ENCODE results near the gene BCLAF3.

The BCLAF3 gene

DNA sequence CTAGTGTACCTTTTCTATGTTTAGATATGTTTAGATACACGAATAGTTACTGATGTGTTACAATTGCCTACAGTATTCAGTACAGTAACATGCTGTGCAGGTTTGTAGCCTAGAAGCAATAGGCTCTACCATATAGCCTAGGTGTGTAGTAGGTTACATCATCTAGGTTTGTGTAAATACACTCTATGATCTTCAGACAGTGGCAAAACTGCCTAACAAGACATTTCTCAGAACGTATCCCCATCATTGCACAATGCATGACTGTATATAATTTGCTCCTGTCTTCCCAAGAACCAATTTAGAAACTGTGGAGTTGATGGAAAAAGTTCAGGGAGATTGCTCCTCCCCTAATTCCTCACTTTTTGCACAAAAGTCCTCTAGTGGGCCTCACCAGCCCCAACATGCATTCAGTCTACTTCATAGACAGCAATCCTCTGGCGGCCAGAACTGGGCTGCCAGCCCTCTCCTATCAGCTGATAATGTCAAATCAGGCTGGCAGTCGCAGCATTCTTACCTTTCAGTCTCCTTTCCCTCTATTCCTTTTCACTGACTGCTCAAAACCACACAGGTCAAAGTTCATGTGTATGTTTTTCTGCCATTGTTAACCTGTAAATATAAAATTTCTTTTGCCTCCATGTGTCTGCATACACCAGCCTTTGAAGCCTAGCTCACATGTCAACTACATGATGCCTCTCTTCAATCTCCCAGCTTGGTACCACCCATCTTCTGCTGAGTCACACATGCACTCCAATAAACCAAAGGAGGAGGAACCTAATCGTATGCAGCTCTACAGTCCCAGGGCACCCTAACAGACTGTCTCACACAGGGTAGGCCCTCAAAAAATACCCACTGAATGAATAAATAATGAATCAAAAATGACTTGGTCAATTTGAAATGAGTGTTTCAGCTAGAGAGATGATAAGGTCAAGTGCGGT, 32.0 kb downstream of the BCLAF3 start:
- DNase-seq (ENCODE audit: low read depth) = no peak
- TF ChIP-seq, protein P1, sequence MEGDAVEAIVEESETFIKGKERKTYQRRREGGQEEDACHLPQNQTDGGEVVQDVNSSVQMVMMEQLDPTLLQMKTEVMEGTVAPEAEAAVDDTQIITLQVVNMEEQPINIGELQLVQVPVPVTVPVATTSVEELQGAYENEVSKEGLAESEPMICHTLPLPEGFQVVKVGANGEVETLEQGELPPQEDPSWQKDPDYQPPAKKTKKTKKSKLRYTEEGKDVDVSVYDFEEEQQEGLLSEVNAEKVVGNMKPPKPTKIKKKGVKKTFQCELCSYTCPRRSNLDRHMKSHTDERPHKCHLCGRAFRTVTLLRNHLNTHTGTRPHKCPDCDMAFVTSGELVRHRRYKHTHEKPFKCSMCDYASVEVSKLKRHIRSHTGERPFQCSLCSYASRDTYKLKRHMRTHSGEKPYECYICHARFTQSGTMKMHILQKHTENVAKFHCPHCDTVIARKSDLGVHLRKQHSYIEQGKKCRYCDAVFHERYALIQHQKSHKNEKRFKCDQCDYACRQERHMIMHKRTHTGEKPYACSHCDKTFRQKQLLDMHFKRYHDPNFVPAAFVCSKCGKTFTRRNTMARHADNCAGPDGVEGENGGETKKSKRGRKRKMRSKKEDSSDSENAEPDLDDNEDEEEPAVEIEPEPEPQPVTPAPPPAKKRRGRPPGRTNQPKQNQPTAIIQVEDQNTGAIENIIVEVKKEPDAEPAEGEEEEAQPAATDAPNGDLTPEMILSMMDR (IDR thresholded peaks at IDR 0.05; ENCODE audit: insufficient read depth, low read depth, low read length, missing control alignments) = no peak
- no peak overlapping the region for H3K4me3 ChIP-seq (ENCODE audit: low read depth, low read length)

DNA sequence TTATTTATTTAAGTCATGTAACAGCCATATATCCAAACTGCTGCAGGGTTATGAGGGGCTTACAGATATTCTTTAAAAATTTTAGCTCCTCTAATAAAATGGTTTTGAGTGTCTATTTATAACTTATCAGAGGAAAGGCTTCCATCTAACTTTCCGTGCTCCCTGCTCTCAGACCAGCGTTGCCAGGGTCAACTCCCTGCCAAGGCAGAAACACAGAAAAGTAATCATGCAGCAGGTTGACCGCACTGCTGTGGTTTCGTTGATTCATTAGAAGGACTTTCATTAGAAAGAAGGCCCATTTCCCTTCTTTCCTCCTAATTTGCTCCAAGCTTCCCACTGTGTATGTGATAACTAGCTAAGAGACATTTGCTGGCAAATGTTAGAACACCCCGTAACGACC, 33.9 kb downstream of the BCLAF3 start:
- TF ChIP-seq, protein P1 (IDR thresholded peaks at IDR 0.05; ENCODE audit: insufficient read depth, low read depth, low read length, missing control alignments) = no peak
- no peak overlapping the region for H3K4me3 ChIP-seq (ENCODE audit: low read depth, low read length)
- DNase-seq (ENCODE audit: low read depth) = no peak

DNA sequence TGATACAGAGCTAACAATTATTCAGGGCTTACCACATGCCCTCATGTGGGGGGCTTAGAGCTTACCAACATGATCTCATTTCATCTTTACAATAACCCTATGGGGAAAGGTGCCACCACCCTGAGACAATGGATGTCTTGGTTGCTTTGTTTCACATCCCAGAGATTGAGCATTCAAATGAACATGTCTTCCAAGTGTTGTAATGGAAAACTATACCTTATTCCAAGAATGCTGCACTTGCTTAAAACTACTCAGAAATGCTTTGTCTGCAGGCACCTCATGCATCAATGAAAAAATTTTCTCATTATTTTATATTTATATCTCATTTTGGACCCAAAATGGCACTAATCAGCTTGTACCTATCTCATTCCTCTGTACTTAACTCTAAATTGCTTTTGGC, 34.6 kb downstream of the BCLAF3 start:
- no peak overlapping the region for H3K4me3 ChIP-seq (ENCODE audit: low read depth, low read length)
- DNase-seq (ENCODE audit: low read depth) = no peak
- TF ChIP-seq, protein P1 (IDR thresholded peaks at IDR 0.05; ENCODE audit: insufficient read depth, low read depth, low read length, missing control alignments) = no peak

DNA sequence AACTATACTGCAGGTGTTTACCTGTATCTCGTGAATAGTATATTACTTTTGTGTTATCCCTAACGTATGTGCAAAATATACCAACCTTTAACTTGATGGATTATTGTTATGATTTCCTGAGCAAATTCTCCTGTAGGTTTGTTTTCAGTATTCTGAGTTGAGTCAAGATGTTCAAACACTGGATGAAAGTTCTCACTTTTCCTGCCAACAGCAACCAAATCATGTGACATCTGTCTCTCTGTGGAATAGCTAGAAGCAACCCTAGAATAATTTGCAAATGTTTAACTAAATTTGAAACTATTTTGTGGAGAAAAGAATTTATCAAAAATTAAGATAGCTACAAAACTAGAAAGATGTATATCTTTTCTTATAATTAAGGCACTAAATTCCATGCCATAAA, 35.6 kb downstream of the BCLAF3 start:
- no peak for DNase-seq (ENCODE audit: low read depth)
- TF ChIP-seq, protein P1 (IDR thresholded peaks at IDR 0.05; ENCODE audit: insufficient read depth, low read depth, low read length, missing control alignments) = no peak
- no peak overlapping the region for H3K4me3 ChIP-seq (ENCODE audit: low read depth, low read length)

DNA sequence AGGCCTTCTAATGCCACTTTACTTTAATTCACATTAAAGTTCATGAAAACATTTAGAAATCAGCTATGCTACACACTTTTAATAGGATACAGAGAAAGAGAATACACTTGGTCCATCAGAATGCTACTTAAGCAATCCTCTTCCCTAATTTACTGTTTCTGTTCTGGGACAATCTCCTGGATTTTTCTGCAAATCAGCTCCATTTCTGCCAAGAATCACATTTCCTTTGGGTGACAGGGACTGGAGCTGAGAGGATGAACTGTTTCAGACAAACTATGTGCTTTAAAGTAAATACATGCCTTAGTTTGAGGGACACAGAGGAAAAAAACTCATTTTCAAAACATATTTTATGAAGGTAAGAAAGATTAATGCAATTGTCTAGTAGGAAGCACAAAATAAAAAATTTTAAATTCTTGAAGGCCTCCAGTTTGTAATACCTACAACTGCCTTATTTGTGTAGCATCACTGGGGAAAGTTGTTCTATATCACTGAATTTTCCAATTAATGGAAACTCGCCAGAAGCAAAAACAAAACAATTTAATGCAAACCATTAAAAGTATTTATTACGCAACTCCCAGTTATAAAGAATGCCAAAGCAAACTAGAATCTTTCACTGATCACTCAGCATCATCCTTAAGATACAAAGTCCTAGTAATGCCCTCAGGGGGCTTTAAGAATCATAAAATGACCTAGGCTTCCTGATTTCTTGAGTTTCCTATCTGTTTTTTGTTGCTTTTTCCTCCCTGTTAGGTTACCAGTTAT, 36.3 kb downstream of the BCLAF3 start:
- TF ChIP-seq, protein P1 (IDR thresholded peaks at IDR 0.05; ENCODE audit: insufficient read depth, low read depth, low read length, missing control alignments) = no peak
- no peak overlapping the region for H3K4me3 ChIP-seq (ENCODE audit: low read depth, low read length)
- DNase-seq (ENCODE audit: low read depth) = no peak

DNA sequence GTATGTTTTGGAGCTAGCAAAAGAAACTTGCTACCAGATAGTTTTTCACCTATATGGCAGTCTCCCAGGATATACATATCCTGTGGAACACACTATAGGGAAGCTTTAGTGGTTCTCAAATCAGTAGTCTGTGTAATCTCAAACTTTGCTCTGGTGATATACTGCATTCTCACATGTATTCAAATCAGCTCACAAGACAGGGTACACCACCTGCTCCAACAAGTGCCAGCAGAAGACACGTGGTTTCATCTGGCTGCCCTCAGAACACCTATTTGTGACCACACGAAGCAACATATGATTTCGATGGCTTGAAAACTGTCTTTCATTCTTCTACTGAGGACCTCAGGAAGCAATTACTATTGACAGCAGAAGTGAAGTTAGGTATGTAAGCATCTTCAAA, 37.7 kb downstream of the BCLAF3 start:
- no peak overlapping the region for H3K4me3 ChIP-seq (ENCODE audit: low read depth, low read length)
- TF ChIP-seq, protein P1 (IDR thresholded peaks at IDR 0.05; ENCODE audit: insufficient read depth, low read depth, low read length, missing control alignments) = no peak
- peak; percentile 35 for DNase-seq (ENCODE audit: low read depth)
